ENCODE measurements around the gene ZBP1.
A peak's percentile ranks its signal among the peaks of the same experiment; 100 is the strongest.

ZBP1 gene

DNA sequence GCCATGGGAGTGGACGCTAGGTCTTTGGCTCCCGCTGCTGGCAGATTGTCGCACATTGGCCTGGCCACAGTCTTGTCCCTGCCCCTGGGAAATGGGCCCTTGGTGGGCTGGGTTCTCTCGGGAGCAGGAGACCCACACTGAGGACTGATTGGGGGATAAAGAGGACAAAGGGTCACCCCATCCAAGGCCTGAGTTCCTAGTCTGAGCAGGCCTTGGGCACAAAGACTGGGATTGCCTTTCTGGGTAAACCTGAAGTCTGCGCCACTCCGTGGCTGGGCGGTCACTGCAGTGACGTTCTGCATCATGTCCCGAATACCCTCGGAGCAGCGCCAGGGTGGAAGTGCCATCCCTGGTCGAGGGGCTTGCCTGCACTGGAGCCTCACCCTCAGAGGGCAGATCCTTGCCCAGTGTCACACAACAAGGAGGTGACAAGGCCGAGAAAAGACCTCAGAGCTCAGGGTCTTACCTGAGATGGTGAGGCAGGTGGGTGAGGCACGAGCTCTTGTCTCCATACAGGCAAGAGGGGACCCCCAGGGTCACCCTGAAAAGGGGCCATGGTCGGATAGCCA is 36.1 kb upstream of the ZBP1 start:
- Histone ChIP-seq H3K9me3 (ENCODE audit: severe bottlenecking) (no peaks in the 10 kb centered on the region), H3K27ac (no peak overlapping the region), H3K4me3 (ENCODE audit: low read depth, low read length) (no peak overlapping the region), H3K36me3 (peaks cover 20% of the 10 kb centered on the region), H3K27me3 (ENCODE audit: insufficient read depth, low read depth, severe bottlenecking) (no peaks in the 10 kb centered on the region)
- TF ChIP-seq, protein P1, sequence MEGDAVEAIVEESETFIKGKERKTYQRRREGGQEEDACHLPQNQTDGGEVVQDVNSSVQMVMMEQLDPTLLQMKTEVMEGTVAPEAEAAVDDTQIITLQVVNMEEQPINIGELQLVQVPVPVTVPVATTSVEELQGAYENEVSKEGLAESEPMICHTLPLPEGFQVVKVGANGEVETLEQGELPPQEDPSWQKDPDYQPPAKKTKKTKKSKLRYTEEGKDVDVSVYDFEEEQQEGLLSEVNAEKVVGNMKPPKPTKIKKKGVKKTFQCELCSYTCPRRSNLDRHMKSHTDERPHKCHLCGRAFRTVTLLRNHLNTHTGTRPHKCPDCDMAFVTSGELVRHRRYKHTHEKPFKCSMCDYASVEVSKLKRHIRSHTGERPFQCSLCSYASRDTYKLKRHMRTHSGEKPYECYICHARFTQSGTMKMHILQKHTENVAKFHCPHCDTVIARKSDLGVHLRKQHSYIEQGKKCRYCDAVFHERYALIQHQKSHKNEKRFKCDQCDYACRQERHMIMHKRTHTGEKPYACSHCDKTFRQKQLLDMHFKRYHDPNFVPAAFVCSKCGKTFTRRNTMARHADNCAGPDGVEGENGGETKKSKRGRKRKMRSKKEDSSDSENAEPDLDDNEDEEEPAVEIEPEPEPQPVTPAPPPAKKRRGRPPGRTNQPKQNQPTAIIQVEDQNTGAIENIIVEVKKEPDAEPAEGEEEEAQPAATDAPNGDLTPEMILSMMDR (IDR thresholded peaks at IDR 0.05; ENCODE audit: low read depth, low read length) = no peak
- no peak for DNase-seq

DNA sequence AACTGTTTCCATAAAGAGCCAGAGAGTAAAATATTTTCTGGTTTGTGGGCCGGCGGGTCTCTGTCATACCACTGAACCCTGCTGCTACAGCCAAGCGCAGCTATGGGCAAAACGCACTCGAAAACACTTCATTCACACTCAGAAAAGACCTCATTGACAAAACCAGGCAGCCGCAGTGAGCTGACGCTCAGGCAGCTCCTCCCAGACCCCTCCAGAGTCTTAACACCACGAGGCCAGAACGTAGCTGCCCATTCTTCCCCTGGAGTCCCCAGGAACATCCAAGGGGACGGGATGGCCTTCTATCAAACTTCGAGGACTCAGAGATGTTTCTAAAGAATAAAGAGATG is 35.6 kb upstream of the ZBP1 start:
- Histone ChIP-seq H3K9me3 (ENCODE audit: severe bottlenecking) (no peaks in the 10 kb centered on the region), H3K36me3 (peaks cover 20% of the 10 kb centered on the region), H3K4me3 (ENCODE audit: low read depth, low read length) (no peak overlapping the region), H3K27ac (no peak overlapping the region), H3K27me3 (ENCODE audit: insufficient read depth, low read depth, severe bottlenecking) (no peaks in the 10 kb centered on the region)
- TF ChIP-seq, protein P1 (IDR thresholded peaks at IDR 0.05; ENCODE audit: low read depth, low read length) = no peak
- DNase-seq = no peak

DNA sequence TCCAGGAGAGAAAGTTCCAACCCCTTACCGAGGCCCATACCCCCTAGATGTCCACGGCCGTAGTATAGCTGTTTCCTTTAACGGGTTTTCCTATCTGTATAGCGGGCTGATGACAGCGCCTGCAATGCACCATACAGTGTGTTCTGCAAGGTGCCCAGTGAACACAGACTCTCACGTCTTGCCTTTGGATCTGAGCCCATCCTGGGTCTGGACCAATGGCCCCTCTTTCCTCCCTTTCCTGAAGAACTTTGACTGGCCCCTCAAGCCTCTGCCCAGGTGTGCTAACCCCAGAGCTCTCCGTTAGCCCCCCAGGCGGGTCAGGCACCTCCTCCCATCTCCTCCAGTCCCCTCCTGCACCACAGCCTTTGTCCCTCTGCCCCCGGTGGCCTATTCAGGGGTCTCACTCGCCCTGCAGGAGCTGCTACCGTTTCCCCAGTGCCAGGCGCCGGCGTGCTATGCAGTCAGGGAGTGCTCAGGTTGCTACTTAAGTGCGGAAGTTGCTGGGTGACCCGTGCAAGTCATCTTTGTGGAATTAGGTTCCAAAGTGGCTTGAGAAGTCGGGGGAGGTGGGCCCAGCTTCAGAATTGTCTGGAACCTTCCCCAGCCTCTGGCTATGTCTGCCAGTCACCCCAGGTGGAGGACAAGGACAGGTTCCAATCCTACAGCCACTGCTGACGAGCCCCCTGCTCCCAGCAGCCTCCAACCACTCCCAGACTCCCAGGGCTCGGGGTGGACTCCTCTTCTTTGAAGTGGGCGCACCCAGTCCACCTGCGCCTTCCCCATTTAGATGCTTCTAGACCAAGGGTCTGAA is 35.0 kb upstream of the ZBP1 start:
- no peaks in the 10 kb centered on the region for H3K9me3 ChIP-seq (ENCODE audit: severe bottlenecking)
- peak; percentile 7 for DNase-seq
- H3K4me3 ChIP-seq (ENCODE audit: low read depth, low read length) = no peak overlapping the region
- TF ChIP-seq, protein P1 (IDR thresholded peaks at IDR 0.05; ENCODE audit: low read depth, low read length) = no peak
- H3K36me3 ChIP-seq = peaks cover 20% of the 10 kb centered on the region
- no peak overlapping the region for H3K27ac ChIP-seq
- no peaks in the 10 kb centered on the region for H3K27me3 ChIP-seq (ENCODE audit: insufficient read depth, low read depth, severe bottlenecking)

DNA sequence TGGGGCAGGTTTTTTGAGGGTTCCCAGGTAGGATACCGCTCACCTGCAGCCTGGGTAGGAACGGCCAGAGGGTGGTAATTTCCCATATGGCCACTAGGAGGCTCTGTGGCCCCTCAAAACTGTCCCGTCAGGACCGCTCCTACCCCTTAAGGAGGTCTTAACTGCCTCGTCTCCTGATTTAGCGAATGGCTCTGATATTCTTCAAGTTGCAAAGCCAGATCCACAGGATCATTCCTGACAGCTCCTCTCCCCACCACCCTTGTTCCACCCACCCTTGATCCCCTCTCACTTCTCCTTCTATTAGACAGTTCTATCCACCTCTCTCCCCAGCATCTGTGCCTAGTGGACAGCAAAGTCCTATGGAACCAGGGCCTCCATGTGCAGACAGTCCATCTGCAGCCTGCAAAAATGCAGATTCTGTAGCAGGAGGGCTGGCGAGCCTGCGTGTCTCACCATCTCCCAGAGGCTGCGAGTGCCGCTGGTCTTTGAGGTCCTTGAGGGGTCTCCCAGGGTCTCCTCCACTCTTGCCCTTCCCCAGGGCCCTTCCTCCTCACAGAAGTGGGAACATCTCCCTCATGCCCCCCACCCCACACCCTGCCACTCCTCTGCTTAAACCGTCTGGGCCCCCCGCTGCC is 34.3 kb upstream of the ZBP1 start:
- H3K4me3 ChIP-seq (ENCODE audit: low read depth, low read length) = no peak overlapping the region
- peaks cover 20% of the 10 kb centered on the region for H3K36me3 ChIP-seq
- H3K27me3 ChIP-seq (ENCODE audit: insufficient read depth, low read depth, severe bottlenecking) = no peaks in the 10 kb centered on the region
- TF ChIP-seq, protein P1 (IDR thresholded peaks at IDR 0.05; ENCODE audit: low read depth, low read length) = peak; percentile 84
- DNase-seq = peak; percentile 56
- no peak overlapping the region; the same call in 1 of the 2 replicates for H3K27ac ChIP-seq
- H3K9me3 ChIP-seq (ENCODE audit: severe bottlenecking) = no peaks in the 10 kb centered on the region

GRCh38 chr20:57653910-57654309 is 33.7 kb upstream of the ZBP1 start:
- TF ChIP-seq, protein P1 (IDR thresholded peaks at IDR 0.05; ENCODE audit: low read depth, low read length) = no peak
- Histone ChIP-seq H3K27ac (no peak overlapping the region), H3K9me3 (ENCODE audit: severe bottlenecking) (no peaks in the 10 kb centered on the region), H3K36me3 (peaks cover 20% of the 10 kb centered on the region), H3K27me3 (ENCODE audit: insufficient read depth, low read depth, severe bottlenecking) (no peaks in the 10 kb centered on the region), H3K4me3 (ENCODE audit: low read depth, low read length) (no peak overlapping the region)
- no peak for DNase-seq
